Measurements from ENCODE around the gene C1GALT1.

Gene C1GALT1

DNA sequence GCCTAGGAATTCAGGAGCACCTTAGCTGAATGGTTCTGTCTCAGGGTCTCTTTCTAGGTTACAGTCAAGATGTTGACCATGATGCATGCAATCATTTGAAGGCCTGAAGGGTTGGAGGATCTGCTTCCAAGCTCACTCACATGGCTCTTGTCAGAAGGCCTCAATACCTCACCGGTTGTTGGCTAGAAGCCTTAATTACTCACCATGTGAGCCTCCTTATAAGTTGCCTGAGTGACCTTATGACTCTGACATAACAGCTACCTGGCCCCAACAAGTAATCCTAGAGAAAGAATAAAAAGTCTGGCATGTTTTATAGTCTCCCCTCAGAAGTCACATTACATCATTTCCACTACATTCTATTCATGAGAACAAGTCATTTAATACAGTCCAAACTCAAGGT lies 3.4 kb upstream of the C1GALT1 start:
- no peaks in the 10 kb centered on the region for H3K36me3 ChIP-seq
- TF ChIP-seq, protein P1, sequence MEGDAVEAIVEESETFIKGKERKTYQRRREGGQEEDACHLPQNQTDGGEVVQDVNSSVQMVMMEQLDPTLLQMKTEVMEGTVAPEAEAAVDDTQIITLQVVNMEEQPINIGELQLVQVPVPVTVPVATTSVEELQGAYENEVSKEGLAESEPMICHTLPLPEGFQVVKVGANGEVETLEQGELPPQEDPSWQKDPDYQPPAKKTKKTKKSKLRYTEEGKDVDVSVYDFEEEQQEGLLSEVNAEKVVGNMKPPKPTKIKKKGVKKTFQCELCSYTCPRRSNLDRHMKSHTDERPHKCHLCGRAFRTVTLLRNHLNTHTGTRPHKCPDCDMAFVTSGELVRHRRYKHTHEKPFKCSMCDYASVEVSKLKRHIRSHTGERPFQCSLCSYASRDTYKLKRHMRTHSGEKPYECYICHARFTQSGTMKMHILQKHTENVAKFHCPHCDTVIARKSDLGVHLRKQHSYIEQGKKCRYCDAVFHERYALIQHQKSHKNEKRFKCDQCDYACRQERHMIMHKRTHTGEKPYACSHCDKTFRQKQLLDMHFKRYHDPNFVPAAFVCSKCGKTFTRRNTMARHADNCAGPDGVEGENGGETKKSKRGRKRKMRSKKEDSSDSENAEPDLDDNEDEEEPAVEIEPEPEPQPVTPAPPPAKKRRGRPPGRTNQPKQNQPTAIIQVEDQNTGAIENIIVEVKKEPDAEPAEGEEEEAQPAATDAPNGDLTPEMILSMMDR (IDR thresholded peaks at IDR 0.05), result no peak

DNA sequence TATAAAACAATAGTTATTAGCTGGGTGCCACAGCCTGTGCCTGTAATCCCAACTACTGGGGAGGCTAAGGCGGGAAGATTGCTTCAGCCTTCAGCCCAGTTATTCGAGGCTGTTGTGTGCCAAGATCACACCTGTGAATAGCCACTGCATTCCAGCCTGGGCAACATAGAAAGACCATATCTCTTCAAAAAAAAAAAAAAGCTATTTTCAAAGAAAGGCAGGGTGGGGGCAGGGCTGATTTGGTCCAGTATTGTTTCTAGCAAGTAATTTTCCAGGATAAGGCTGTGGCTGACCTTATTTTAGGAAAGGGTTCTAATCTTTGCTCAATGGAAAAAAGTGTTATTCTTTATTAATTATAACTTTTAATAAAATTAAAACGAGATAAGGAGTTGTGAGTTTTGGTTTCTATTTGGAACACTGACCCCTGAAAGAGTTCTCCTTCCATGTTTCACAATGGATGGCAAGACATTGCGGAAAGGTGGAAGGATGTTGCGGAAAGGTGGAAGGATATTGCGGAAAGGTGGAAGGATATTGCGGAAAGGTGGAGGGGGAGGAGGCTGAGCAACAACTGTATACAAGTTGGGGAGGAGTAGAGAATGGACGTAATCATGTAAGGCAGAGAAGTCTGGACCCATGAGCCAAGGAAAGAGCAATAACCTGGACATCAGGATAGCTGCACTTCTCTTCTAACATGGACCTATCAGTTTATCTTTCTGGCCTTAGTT lies 1.5 kb upstream of the C1GALT1 start:
- Histone ChIP-seq H3K36me3 (no peaks in the 10 kb centered on the region), H3K9me3 (no peaks in the 10 kb centered on the region), H3K27ac (peak overlapping the region; percentile 96), H3K4me3 (ENCODE audit: low read depth in 1 of 2, low read length in 1 of 2) (peak overlapping the region; percentile 87 to 90), H3K27me3 (no peaks in the 10 kb centered on the region), H3K4me1 (ENCODE audit: control insufficient read depth in 1 of 2, insufficient read depth in 1 of 2, low read depth in 1 of 2, low read length in 1 of 2) (peaks cover 46 to 61% of the 10 kb centered on the region in 2 experiments)
- TF ChIP-seq, protein P1 (IDR thresholded peaks at IDR 0.05), result no peak

More for the DNA sequence above, 3.4 kb upstream of the C1GALT1 start:
- H3K27ac ChIP-seq, result no peak overlapping the region
- H3K9me3 ChIP-seq, result no peaks in the 10 kb centered on the region
- peaks cover 27 to 43% of the 10 kb centered on the region in 2 experiments for H3K4me1 ChIP-seq (ENCODE audit: control insufficient read depth in 1 of 2, insufficient read depth in 1 of 2, low read depth in 1 of 2, low read length in 1 of 2)
- H3K4me3 ChIP-seq (ENCODE audit: low read depth in 1 of 2, low read length in 1 of 2), result no peak overlapping the region
- H3K27me3 ChIP-seq, result no peaks in the 10 kb centered on the region

DNA sequence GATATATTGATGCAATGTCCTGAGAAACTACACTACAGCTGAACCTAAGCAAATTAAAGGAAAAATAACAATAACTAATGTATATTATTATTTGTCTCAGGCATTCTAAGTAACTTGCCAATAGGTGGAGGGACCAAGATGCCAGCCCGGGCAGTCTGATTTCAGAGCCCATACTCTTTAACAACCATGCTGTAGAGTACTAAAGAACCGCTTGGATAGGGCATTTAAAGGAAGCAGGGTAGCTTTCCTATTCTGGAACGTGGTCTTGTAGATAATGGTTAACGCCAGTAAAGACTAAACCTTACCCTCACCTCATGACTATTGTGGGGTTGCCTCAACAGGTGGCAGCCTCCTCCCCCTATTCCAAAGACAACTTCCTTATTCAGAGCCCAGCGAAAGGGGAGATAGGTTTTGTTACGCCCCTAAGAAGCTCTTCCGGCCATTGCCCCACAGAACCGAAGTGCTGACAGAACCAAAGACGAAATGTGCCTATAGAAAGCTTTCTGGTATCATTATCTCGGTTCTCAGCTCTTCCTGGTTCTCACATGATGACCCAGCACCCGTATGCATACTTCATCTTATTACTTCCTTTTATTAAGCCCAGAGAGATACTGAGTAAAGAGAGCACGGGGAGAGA lies 707 bp upstream of the C1GALT1 start:
- H3K27me3 ChIP-seq, result no peaks in the 10 kb centered on the region
- H3K36me3 ChIP-seq, result no peaks in the 10 kb centered on the region
- H3K4me3 ChIP-seq (ENCODE audit: low read depth in 1 of 2, low read length in 1 of 2), result peak overlapping the region; percentile 87 to 90
- peaks cover 48 to 57% of the 10 kb centered on the region in 2 experiments for H3K4me1 ChIP-seq (ENCODE audit: control insufficient read depth in 1 of 2, insufficient read depth in 1 of 2, low read depth in 1 of 2, low read length in 1 of 2)
- TF ChIP-seq, protein P1 (IDR thresholded peaks at IDR 0.05), result no peak
- no peaks in the 10 kb centered on the region for H3K9me3 ChIP-seq
- H3K27ac ChIP-seq, result peak overlapping the region; percentile 96

- Histone ChIP-seq H3K4me3 (ENCODE audit: low read depth in 1 of 2, low read length in 1 of 2) (peak overlapping the region; percentile 87 to 90), H3K27me3 (no peaks in the 10 kb centered on the region), H3K9me3 (no peaks in the 10 kb centered on the region), H3K4me1 (ENCODE audit: control insufficient read depth in 1 of 2, insufficient read depth in 1 of 2, low read depth in 1 of 2, low read length in 1 of 2) (peaks cover 48 to 55% of the 10 kb centered on the region in 2 experiments), H3K27ac (peak overlapping the region; percentile 96), H3K36me3 (no peaks in the 10 kb centered on the region)
- TF ChIP-seq, protein P1 (IDR thresholded peaks at IDR 0.05), result no peak
Measured at GRCh38 chr7:7183061-7183837, 905 bp downstream of the C1GALT1 start.

- peaks cover 48 to 55% of the 10 kb centered on the region in 2 experiments for H3K4me1 ChIP-seq (ENCODE audit: control insufficient read depth in 1 of 2, insufficient read depth in 1 of 2, low read depth in 1 of 2, low read length in 1 of 2)
- no peaks in the 10 kb centered on the region for H3K36me3 ChIP-seq
- TF ChIP-seq, protein P1 (IDR thresholded peaks at IDR 0.05), result no peak
- H3K4me3 ChIP-seq (ENCODE audit: low read depth in 1 of 2, low read length in 1 of 2), result peak overlapping the region; percentile 87 to 90
- H3K9me3 ChIP-seq, result no peaks in the 10 kb centered on the region
- no peaks in the 10 kb centered on the region for H3K27me3 ChIP-seq
- peak overlapping the region; percentile 96 for H3K27ac ChIP-seq
Measured at GRCh38 chr7:7183838-7184463, 1.6 kb downstream of the C1GALT1 start.

Measured in neutrophil (primary cell).